ENCODE measurements around the gene GRIK3. TPM values are rescaled to one million over a fixed set of nuclear protein-coding genes. Genes with fewer than 3 reads are reported as not detected.
"Not testable (repeated sequence)": the region's sequence is repeated elsewhere in the genome, so short reads cannot be mapped to it uniquely, and the experiment has no call there.

GRIK3 gene
- total and polyA plus RNA-seq, 2 experiments from 2014 or later, result 0.09 TPM; not detected in 1

GRCh38 chr1:36900128-36900527, 134.2 kb downstream of the GRIK3 start:
- H3K9me3 ChIP-seq (ENCODE audit: low read depth), result no peaks in the 10 kb centered on the region
- TF ChIP-seq CTCF (IDR thresholded peaks at IDR 0.05; ENCODE audit: low read depth, low read length), result no peak
- H3K27ac ChIP-seq, result no peak overlapping the region
- H3K27me3 ChIP-seq, result no peaks in the 10 kb centered on the region
- H3K4me1 ChIP-seq (ENCODE audit: low read depth), result no peaks in the 10 kb centered on the region
- DNase-seq (ENCODE audit: low read depth in 1 of 2, low spot score in 1 of 2), result no peak
- no peak overlapping the region for H3K4me3 ChIP-seq
- H3K36me3 ChIP-seq, result no peaks in the 10 kb centered on the region

GRCh38 chr1:36897813-36898212, 136.5 kb downstream of the GRIK3 start:
- not testable (repeated sequence) for H3K36me3 ChIP-seq; H3K27me3 ChIP-seq; H3K4me3 ChIP-seq; H3K27ac ChIP-seq; DNase-seq (ENCODE audit: low read depth in 1 of 2, low spot score in 1 of 2); H3K9me3 ChIP-seq (ENCODE audit: low read depth); H3K4me1 ChIP-seq (ENCODE audit: low read depth)

- Histone ChIP-seq H3K9me3 (ENCODE audit: low read depth) (no peaks in the 10 kb centered on the region), H3K27ac (no peak overlapping the region), H3K4me3 (no peak overlapping the region), H3K36me3 (no peaks in the 10 kb centered on the region), H3K27me3 (no peaks in the 10 kb centered on the region), H3K4me1 (ENCODE audit: low read depth) (no peaks in the 10 kb centered on the region)
- no peak for DNase-seq (ENCODE audit: low read depth in 1 of 2, low spot score in 1 of 2)
- no peak for TF ChIP-seq CTCF (IDR thresholded peaks at IDR 0.05; ENCODE audit: low read depth, low read length)
These were observed 139.5 kb downstream of the GRIK3 start for GRCh38 chr1:36894824-36895223.

GRCh38 chr1:36890776-36891175, 143.5 kb downstream of the GRIK3 start:
- no peaks in the 10 kb centered on the region for H3K36me3 ChIP-seq
- H3K27me3 ChIP-seq, result no peaks in the 10 kb centered on the region
- no peak for TF ChIP-seq CTCF (IDR thresholded peaks at IDR 0.05; ENCODE audit: low read depth, low read length)
- H3K27ac ChIP-seq, result no peak overlapping the region
- no peaks in the 10 kb centered on the region for H3K4me1 ChIP-seq (ENCODE audit: low read depth)
- no peak overlapping the region for H3K4me3 ChIP-seq
- no peak for DNase-seq (ENCODE audit: low read depth in 1 of 2, low spot score in 1 of 2)
- no peaks in the 10 kb centered on the region for H3K9me3 ChIP-seq (ENCODE audit: low read depth)

GRCh38 chr1:36889478-36890226, 144.7 kb downstream of the GRIK3 start:
- H3K4me3 ChIP-seq, result no peak overlapping the region
- H3K27ac ChIP-seq, result no peak overlapping the region
- no peaks in the 10 kb centered on the region for H3K9me3 ChIP-seq (ENCODE audit: low read depth)
- H3K36me3 ChIP-seq, result no peaks in the 10 kb centered on the region
- H3K27me3 ChIP-seq, result no peaks in the 10 kb centered on the region
- DNase-seq (ENCODE audit: low read depth in 1 of 2, low spot score in 1 of 2), result no peak
- TF ChIP-seq CTCF (IDR thresholded peaks at IDR 0.05; ENCODE audit: low read depth, low read length), result no peak
- H3K4me1 ChIP-seq (ENCODE audit: low read depth), result no peaks in the 10 kb centered on the region

- no peak for DNase-seq (ENCODE audit: low read depth in 1 of 2, low spot score in 1 of 2)
- Histone ChIP-seq H3K4me1 (ENCODE audit: low read depth) (no peaks in the 10 kb centered on the region), H3K27ac (no peak overlapping the region), H3K36me3 (no peaks in the 10 kb centered on the region), H3K27me3 (no peaks in the 10 kb centered on the region), H3K9me3 (ENCODE audit: low read depth) (no peaks in the 10 kb centered on the region), H3K4me3 (no peak overlapping the region)
- TF ChIP-seq CTCF (IDR thresholded peaks at IDR 0.05; ENCODE audit: low read depth, low read length), result no peak
These were observed 145.4 kb downstream of the GRIK3 start for GRCh38 chr1:36888811-36889477.
